Ecto neural progenitor cell (in vitro differentiated cells): ENCODE measurements around the gene CACNB1.

Source experiments
- DNase-seq: peaks from one replicate; pipeline ENCODE4 v3.0.0-alpha.2; 2018; ENCODE audit warnings: low spot score

Gene CACNB1

DNA sequence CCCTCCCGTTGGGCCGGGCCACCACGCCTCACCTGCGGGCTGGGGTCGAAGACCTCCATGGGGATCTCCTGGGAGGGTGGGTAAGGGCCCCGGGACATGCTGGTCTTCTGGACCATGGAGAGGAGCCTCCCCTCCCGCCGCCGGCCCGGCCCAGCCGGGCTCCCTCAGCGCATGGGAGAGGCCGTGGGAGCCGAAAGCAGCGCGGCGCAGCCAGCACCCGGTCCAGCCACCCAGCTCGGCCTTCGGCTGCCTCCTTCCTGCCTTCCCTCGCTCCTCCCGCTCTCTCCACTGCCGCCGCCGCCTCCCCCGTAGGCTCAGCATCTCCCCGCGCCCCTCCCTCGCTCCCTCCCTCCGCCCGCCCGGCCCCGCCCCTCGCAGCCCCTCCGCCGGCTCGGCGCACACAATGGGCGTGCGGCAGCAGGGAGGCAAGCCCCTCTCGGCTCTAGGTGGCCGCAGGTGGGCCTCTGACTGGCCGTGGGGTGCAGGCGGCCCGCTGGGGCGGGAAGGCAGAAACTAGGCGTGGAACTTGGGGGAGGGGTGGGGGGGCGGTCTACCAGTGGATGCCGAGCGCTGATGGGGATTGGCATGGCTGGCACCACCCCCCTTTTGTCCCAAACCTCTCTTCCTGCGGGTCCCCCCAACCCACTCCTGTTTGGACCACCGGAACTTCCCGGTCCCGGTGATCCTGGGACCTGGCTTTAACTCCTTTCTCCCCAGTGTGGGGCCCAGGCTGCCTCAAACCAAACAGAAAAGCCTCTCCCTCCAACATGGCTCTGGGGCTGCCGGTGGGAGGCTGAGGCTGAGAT, at the start of gene CACNB1:
Gene CACNB1 (minus strand): TSS at position 290 of the 806 bp plus-strand sequence. CDS start 174 bp downstream, at position 116.
- peak; percentile 95 for DNase-seq

DNA sequence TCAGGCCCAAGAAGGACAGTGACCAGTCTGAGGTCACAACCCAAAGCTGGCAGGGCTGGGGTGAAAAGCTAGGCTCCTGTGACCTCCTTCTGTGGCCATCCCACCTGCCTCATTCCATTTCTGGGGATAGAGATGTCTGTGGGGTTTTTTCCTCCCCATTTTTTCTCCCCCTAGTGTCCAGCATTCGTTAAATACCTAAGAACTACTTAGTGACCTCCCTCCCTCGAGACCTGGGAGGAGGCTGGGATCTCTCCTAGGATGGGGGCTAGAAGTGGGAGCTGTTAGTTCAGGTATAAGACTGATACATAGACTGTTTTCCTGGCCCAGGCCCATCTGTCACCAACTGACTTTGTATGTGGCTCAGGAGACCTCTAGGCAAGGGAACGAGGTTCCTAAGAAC, 48.8 kb upstream of the CACNB1 start:
- no peak for DNase-seq

DNA sequence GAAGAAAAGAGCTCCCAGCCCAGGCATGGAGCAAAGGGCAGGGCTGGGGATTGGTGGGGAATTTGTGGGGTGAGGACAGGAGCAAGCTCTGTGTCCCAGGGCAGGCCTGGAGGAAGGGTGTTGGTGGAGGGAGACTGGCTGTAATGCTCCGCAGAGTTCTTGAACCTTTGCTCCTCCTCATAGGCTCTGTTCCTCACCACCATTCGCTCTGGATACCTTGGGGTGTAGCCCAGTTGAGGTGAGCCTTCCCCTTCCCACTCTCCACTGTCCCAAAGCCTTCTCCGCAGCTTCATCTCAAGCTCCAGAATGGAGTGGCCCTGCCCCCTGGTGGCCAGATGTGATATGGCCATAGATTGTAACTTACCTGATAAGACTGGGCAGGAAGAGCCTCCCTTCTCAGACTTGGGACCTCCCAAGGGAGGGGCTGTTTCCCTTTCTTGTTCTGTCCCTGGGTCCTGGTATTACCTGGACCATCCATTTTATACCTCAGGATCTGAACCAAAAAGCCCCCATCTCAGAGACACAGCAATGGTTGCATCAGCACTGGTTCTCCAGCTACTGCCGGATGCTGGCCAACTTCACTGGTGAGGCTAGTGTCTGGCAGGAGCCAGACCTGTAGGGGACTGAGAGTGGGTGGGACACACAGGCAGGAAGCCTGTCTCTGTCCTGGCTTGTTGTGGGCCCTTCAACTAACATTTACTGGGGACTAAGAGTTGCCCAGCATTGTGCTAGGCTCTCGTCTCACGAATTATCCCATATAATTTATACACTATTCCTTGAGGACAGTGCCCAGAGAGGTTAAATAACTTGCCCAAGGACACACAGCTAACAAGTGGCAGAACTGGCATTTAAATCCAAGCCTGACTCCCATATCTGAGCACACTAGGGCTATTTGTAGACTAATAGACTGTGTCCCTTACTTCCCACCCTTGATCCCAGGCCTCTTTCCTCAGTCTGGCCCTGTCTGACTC, 47.4 kb upstream of the CACNB1 start:
- DNase-seq: peak; percentile 95

DNA sequence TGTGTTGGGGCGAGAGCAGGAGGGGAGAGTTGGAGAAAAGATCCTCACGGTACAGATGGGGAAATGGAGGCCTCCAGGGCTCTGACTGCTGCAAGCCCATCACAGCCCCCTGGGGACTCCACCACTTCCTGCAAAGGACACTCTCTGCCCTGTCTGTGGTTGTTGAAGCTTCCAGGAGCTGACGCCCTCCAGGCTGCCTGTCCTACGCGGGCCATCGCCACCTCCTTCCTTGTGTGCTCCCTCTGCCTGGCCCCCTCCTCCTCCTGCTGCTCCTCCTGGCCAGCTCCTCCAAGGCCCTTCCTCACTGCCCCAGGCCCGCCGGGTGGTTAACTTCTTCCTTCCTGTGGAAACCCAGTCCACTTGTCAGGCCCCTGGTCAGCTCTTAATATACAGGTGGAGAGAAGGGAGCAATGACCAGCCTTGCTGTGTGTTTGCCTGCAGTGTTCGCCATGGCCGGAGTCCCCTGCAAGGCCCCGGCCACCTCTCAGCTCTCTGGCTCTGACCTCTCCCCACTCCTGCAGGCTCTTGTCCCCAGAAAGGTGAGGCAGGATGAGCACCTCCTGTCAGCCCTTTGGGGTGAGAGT, 46.6 kb upstream of the CACNB1 start:
- DNase-seq: no peak

- DNase-seq: no peak
Observed at GRCh38 chr17:39243155-39243554, 45.7 kb upstream of the CACNB1 start.

- DNase-seq: no peak
Observed at GRCh38 chr17:39240631-39241030, 43.2 kb upstream of the CACNB1 start.

DNA sequence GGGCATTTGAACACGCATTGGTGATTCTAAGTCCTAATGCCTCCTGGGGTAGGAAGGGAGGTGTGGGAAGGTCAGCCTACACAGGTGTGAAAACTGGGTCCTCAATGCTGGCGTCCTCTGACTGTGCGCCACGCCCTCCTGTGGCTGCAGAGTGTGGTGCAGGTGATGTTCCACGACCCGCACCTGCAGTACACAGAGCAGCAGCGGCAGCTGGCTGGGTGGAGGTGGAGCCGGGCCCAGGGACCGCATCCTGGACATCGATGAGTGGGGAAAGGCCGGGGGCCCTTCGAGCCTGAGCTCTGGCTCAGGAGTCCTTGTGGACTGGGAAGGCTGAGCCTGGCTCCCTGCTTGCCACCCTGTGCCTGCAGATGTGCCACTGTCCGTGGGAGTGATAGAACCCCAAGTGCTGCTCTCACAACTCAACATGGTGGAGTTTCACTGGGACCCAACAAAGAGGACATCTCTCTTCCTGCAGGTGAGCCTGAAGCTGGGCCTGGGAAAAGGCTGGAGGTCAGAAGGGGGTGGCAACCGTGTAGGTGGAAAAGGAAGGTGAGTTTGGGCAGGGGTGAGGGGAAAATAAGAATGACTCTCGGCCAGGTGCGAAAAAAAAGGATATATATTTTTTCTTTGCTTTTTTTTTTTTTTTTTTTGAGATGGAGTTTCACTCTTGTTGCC, 42.3 kb upstream of the CACNB1 start:
- peak; percentile 84 for DNase-seq

- no peak for DNase-seq
Observed at GRCh38 chr17:39238311-39238972, 41.0 kb upstream of the CACNB1 start.

- peak; percentile 50 for DNase-seq
Observed at GRCh38 chr17:39237586-39237985, 40.1 kb upstream of the CACNB1 start.

DNA sequence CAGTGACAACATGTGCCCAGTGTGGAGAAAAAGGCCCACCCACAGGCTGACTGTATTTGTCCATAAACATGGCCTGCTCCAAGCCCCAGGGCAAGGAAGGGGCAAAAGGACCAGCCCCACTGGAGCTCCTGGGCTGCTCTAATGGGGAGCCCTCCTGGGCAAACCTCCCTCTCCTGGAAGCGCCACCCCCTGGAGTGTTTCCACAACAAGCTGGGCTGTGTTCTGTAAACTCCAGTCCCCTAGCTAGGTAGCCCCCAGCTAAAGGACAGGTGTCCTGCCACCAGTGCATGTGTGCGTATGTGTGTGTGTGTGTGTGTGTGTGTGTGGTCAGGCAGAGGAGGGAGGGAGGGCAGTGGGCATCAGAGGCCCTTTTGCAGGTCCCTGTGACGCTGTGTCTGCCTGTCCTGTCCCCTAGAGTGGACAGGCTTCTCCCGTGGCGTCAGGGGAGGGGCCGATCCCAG, 39.5 kb upstream of the CACNB1 start:
- DNase-seq: peak; percentile 58

GRCh38 chr17:39236450-39236927, 39.0 kb upstream of the CACNB1 start:
- DNase-seq: peak; percentile 47

GRCh38 chr17:39235555-39236449, 38.3 kb upstream of the CACNB1 start:
- peak; percentile 84 for DNase-seq

DNA sequence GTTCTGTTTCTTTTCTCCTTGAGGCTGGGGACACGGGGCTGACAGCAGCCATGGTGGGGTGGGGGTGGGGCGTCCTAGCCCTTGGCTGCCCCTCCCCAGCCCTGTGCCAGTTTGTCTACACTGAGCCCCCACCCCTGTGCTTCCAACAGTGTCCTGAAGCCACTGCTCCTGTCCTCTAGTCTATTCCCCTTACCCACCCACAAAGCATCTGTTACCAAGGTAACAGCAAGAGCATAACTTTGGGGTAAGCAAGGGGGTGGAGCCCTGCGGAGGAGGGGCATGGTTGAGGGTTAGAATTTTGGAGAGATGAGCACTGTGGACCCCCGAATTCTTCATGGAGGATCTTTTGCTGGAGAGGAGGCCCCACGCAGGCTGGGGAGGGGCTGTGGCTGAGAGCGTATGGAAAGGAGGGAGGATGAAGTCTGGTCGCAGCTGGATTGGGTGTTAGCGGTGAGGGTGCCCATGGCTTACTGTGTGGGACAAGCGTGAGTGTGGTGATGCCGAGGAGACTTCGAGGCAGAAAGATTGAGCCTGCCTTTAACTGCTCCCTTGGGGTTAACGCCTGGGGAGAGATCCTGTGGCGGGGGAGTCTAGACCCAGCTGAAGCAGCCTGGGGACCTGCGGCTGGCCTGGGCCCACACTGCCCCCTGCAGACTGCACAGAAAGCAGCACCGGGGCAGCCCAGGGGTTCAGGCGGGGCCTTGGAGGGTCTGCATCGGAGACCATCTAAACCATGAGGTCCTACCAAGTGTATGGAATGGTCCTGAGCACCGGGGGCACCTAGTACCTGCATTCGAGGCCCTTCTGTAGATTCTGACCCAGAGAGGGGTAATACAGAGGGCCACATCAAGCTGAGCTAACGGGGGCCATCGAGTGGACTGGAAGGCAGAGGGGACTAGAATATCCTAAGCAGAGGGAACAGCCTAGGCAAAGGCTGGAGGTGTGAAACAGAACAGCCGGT, 34.4 kb upstream of the CACNB1 start:
- peak; percentile 88 for DNase-seq

GRCh38 chr17:39231091-39231561, 33.7 kb upstream of the CACNB1 start:
- DNase-seq: peak; percentile 60

GRCh38 chr17:39230361-39230760, 32.9 kb upstream of the CACNB1 start:
- no peak for DNase-seq

DNA sequence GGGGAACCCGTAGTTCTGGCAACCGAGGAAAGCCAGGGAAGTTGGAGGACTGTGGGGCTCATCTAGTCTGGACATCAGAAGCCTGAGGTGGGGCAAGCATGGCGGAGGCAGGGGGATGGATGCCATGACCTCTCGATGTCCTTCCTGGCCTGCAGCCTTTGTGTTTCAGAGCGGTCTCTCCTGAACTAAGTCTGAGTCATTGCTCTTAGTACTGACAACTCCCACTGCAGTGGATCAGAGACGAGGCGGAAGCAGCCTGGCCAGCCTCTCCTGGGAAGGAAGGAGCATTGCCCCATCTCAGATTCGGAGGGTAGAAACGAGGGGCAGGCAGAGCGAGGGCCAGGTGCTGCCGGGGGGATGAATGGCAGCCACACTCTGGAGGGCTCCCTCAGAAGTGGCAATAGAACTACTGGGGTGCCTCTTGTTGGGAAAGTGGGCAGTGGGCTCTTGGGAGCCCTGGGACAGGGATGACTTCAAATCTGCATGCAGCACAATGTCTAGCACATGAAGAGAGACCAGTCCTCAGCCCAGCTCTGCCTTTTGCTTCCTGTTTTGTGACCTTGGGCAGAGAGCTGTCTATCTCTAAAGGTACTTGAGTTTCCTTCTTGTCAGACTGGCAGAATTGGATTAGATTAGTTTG, 31.9 kb upstream of the CACNB1 start:
- peak; percentile 50 for DNase-seq

- no peak for DNase-seq
Observed at GRCh38 chr17:39227364-39227919, 30.0 kb upstream of the CACNB1 start.
